Neutrophil (primary cell): ENCODE results near the gene MDH1.
"Not testable (repeated sequence)": the region's sequence is repeated elsewhere in the genome, so short reads cannot be mapped to it uniquely, and the experiment has no call there.

Experiments
- H3K27ac ChIP-seq: fragments of 200-600 bp; sonication (generic); 2 replicates; pipeline ENCODE4 v1.5.1; 2016; ENCODE audit warnings: mild to moderate bottlenecking, moderate library complexity
- H3K27me3 ChIP-seq: fragments of 200-600 bp; sonication (generic); 2 replicates; pipeline ENCODE4 v1.6.0; 2016; ENCODE audit warnings: mild to moderate bottlenecking
- H3K36me3 ChIP-seq: fragments of 200-600 bp; sonication (generic); 2 replicates; pipeline ENCODE4 v1.5.1; 2017
- H3K4me1 ChIP-seq, 2 experiments: fragments of 200-600 bp in 1 of 2; sonication (generic) in 1 of 2; 1 replicate in 1 of 2; 2 replicates in 1 of 2; pipeline versions ENCODE4 v1.5.1 to v1.6.1; 2013 to 2016; ENCODE audit warnings: low read depth in 1 of 2, low read length in 1 of 2, mild to moderate bottlenecking in 1 of 2, moderate library complexity in 1 of 2; ENCODE audit not compliant: control insufficient read depth in 1 of 2, insufficient read depth in 1 of 2
- H3K4me3 ChIP-seq, 2 experiments: fragments of 200-600 bp in 1 of 2; sonication (generic) in 1 of 2; 1 replicate in 1 of 2; 2 replicates in 1 of 2; pipeline ENCODE4 v1.5.1; 2013 to 2016; ENCODE audit warnings: low read depth in 1 of 2, low read length in 1 of 2, mild to moderate bottlenecking in 1 of 2, moderate library complexity in 1 of 2
- H3K9me3 ChIP-seq: fragments of 200-600 bp; sonication (generic); 2 replicates; pipeline ENCODE4 v1.5.1; 2016
- TF ChIP-seq, protein P1 (sequence below): fragments of 200-600 bp; sonication (generic); IDR thresholded peaks from 2 replicates; pipeline ENCODE4 v1.5.1; 2016; ENCODE audit warnings: antibody characterized with exemption

MDH1 gene

DNA sequence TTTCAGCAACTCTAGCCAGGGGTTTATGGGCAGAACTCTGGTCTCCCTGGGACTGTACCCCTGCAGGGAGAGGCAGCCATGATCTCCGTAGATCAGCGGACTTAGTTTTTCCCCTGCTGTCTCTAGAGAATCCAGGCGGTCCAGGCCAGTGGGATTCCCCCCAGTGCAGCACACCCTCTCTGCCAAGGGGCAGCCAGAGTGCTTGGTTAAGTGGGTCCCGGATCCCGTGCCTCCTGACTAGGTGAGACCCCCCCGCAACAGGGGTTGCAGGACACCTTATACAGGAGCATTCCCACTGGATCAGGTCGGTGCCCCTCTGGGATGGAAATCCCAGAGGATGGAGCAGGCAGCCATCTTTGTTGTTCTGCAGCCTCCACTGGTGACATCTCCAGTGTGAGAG, 33.5 kb upstream of the MDH1 start:
- Histone ChIP-seq H3K4me1 (no peaks in the 10 kb centered on the region), H3K27me3 (no peaks in the 10 kb centered on the region), H3K36me3 (peaks cover 4% of the 10 kb centered on the region), H3K4me3 (no peak overlapping the region), H3K27ac (no peak overlapping the region), H3K9me3 (peaks cover 6% of the 10 kb centered on the region)
- TF ChIP-seq, protein P1, sequence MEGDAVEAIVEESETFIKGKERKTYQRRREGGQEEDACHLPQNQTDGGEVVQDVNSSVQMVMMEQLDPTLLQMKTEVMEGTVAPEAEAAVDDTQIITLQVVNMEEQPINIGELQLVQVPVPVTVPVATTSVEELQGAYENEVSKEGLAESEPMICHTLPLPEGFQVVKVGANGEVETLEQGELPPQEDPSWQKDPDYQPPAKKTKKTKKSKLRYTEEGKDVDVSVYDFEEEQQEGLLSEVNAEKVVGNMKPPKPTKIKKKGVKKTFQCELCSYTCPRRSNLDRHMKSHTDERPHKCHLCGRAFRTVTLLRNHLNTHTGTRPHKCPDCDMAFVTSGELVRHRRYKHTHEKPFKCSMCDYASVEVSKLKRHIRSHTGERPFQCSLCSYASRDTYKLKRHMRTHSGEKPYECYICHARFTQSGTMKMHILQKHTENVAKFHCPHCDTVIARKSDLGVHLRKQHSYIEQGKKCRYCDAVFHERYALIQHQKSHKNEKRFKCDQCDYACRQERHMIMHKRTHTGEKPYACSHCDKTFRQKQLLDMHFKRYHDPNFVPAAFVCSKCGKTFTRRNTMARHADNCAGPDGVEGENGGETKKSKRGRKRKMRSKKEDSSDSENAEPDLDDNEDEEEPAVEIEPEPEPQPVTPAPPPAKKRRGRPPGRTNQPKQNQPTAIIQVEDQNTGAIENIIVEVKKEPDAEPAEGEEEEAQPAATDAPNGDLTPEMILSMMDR, result no peak

DNA sequence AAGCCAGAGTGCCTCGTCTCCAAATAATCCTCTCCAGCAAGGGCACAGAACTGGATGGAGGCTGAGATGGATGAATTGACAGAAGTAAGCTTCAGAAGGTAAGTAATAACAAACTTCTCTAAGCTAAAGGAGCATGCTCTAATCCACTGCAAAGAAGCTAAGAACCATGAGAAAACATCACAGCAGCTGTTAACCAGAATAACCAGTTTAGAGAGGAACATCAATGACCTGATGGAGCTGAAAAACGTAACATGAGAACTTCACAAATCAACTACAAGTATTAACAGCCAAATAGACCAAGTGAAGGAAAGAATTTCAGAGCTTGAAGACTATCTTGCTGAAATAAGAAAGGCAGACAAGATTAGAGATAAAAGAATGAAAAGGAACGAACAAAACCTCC, 32.8 kb upstream of the MDH1 start:
- Histone ChIP-seq H3K4me1 (no peaks in the 10 kb centered on the region), H3K36me3 (peaks cover 4% of the 10 kb centered on the region), H3K9me3 (peaks cover 6% of the 10 kb centered on the region), H3K27me3 (no peaks in the 10 kb centered on the region), H3K4me3 (no peak overlapping the region), H3K27ac (no peak overlapping the region)
- TF ChIP-seq, protein P1, result no peak

DNA sequence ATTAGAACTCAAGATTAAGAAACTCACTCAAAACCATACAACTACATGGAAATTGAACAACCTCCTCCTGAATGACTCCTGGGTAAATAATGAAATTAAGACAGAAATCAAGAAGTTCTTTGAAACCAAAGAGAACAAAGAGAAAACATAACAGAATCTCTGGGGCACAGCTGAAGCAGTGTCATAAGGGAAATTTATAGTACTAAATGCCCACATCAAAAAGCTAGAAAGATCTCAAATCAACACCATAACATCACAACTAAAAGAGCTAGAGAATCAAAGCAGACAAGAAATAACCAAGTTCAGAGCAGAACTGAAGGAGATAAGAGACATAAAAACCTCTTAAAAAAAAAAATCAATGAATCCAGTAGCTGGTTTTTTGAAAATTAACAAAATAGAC, 30.9 kb upstream of the MDH1 start:
- not testable (repeated sequence) for H3K4me1 ChIP-seq, H3K27ac ChIP-seq, H3K4me3 ChIP-seq, H3K9me3 ChIP-seq, H3K27me3 ChIP-seq, H3K36me3 ChIP-seq

DNA sequence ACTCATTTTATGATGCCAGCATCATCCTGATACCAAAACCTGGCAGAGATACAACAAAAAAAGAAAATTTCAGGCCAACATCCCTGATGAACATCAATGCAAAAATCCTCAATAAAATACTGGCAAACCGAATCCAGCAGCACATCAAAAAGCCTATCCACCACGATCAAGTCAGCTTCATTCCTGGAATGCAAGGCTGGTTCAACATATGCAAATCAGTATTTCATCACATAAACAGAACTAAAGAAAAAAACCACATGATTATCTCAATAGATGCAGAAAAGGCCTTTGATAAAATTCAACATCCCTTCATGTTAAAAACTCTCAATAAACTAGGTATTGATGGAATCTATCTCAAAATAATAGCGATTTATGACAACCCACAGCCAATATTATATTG, 29.8 kb upstream of the MDH1 start:
- not testable (repeated sequence) for H3K36me3 ChIP-seq, H3K4me1 ChIP-seq, H3K27me3 ChIP-seq, H3K4me3 ChIP-seq, H3K9me3 ChIP-seq, H3K27ac ChIP-seq

DNA sequence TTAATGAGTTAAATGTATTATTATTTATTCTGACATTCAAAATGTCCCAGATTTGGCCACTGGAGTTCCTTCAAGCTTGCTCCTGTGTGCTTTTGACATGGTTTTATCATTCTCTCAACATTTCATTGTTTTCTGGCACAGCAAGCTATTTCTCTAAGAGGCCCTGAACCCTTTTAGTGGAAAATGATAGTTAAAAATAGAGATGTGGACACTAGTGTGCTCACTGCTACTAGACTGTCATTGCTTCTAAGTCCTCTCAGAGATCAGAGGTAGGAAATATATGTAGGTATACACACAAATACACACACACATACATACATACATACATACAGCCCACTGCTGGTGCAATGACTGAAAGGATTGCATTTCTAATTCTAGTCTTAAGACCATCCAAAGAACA, 26.0 kb upstream of the MDH1 start:
- H3K36me3 ChIP-seq, result no peaks in the 10 kb centered on the region
- H3K4me3 ChIP-seq, result no peak overlapping the region
- no peaks in the 10 kb centered on the region for H3K27me3 ChIP-seq
- peaks cover 17% of the 10 kb centered on the region for H3K9me3 ChIP-seq
- no peak overlapping the region for H3K27ac ChIP-seq
- no peaks in the 10 kb centered on the region for H3K4me1 ChIP-seq
- TF ChIP-seq, protein P1, result no peak

DNA sequence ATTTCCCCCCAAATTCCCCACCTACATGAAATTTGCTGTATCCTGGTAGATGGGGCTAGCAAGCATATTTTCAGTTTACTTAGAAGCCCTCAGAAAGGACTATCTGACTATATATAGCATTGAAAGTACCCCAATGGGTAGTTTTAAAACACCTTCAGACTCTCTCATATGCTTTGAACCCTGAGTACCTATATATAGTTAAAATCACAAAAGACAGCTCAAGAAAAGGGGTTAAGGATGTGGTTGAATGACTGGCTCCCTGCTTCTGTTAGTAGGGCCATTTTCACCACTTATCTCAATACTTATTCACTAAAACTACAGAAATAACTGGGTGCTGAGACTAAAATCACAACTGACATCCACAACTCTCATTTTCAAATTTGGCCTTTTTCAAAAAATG, 19.0 kb upstream of the MDH1 start:
- TF ChIP-seq, protein P1, result no peak
- Histone ChIP-seq H3K4me3 (no peak overlapping the region), H3K36me3 (no peaks in the 10 kb centered on the region), H3K27me3 (no peaks in the 10 kb centered on the region), H3K27ac (no peak overlapping the region), H3K9me3 (peaks cover 12% of the 10 kb centered on the region), H3K4me1 (no peaks in the 10 kb centered on the region)

DNA sequence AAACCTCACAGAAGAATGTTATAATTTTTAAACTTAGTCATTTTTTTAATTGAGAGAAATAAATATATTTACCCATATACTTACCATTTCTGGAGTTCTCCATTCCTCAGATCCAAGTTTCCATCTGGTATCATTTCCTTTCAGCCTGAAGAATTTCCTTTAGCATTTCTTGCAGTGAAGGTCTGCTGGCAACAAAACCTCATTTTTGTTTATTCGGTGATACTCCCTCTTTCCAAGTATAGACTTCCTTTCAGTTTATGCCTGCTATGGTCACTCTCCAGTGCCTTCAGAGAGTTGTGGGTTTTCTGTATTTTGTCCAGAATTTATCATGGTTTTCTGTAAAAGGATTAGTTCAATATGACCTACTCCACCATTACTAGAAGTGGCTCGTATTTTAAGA, 17.5 kb upstream of the MDH1 start:
- Histone ChIP-seq H3K27me3 (no peaks in the 10 kb centered on the region), H3K27ac (no peak overlapping the region), H3K4me3 (no peak overlapping the region), H3K36me3 (no peaks in the 10 kb centered on the region), H3K4me1 (no peaks in the 10 kb centered on the region), H3K9me3 (peaks cover 12% of the 10 kb centered on the region)
- TF ChIP-seq, protein P1, result no peak
